Measurements from ENCODE around the gene ATM.
A peak's percentile ranks its signal among the peaks of the same experiment; 100 is the strongest.

ATM gene

DNA sequence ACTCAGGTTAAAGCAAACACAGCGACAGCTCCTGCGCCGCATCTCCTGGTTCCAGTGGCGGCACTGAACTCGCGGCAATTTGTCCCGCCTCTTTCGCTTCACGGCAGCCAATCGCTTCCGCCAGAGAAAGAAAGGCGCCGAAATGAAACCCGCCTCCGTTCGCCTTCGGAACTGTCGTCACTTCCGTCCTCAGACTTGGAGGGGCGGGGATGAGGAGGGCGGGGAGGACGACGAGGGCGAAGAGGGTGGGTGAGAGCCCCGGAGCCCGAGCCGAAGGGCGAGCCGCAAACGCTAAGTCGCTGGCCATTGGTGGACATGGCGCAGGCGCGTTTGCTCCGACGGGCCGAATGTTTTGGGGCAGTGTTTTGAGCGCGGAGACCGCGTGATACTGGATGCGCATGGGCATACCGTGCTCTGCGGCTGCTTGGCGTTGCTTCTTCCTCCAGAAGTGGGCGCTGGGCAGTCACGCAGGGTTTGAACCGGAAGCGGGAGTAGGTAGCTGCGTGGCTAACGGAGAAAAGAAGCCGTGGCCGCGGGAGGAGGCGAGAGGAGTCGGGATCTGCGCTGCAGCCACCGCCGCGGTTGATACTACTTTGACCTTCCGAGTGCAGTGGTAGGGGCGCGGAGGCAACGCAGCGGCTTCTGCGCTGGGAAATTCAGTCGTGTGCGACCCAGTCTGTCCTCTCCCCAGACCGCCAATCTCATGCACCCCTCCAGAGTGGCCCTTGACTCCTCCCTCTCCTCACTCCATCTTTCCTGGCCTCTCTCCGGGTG lies at the start of gene ATM, which contains the start of gene NPAT:
TSS of gene ATM (plus strand) at position 494 of the 774 bp plus-strand sequence. CDS start 4,558 bp downstream, outside the sequence.
TSS of gene NPAT (minus strand) at position 65 of the 774 bp plus-strand sequence. CDS start 102 bp downstream, outside the sequence.
- TF ChIP-seq CTCF (IDR thresholded peaks at IDR 0.05; ENCODE audit: low read depth, low read length): peak; percentile 89
- in situ Hi-C loops (cut with HindIII; ENCODE audit: low sequenced_read_pairs): no loop called here
- peak; percentile 99 for DNase-seq (ENCODE audit: low read depth, low spot score)
- peak within 1 kb of the TSS; percentile 75 for H3K4me3 ChIP-seq (ENCODE audit: low read depth, low read length)

DNA sequence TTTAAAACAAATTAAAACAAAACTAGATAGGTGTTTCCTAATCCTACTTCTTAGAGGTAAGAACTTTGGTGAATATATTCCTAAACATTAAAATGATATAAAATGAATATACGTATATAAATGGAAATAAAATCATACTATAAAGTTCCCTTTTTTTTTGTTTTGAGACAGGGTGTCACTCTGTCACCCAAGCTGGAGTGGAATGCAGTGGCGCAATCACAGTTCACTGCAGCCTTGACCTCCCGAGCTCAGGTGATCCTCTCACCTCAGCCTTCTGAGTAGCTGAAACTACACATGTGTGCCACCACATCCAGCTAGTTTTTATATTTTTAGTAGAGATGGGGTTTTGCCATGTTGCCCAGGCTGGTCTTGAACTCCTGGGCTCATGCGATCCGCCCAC lies 45.3 kb upstream of the ATM start:
- no peak overlapping the region for H3K4me3 ChIP-seq (ENCODE audit: low read depth, low read length)
- no peak for DNase-seq (ENCODE audit: low read depth, low spot score)
- no peak for TF ChIP-seq CTCF (IDR thresholded peaks at IDR 0.05; ENCODE audit: low read depth, low read length)
- in situ Hi-C loops (cut with HindIII; ENCODE audit: low sequenced_read_pairs): no loop called here

GRCh38 chr11:108193725-108194124 lies 29.1 kb upstream of the ATM start:
- in situ Hi-C loops (cut with HindIII; ENCODE audit: low sequenced_read_pairs): no loop called here
- TF ChIP-seq CTCF (IDR thresholded peaks at IDR 0.05; ENCODE audit: low read depth, low read length): no peak
- H3K4me3 ChIP-seq (ENCODE audit: low read depth, low read length): no peak overlapping the region
- no peak for DNase-seq (ENCODE audit: low read depth, low spot score)

DNA sequence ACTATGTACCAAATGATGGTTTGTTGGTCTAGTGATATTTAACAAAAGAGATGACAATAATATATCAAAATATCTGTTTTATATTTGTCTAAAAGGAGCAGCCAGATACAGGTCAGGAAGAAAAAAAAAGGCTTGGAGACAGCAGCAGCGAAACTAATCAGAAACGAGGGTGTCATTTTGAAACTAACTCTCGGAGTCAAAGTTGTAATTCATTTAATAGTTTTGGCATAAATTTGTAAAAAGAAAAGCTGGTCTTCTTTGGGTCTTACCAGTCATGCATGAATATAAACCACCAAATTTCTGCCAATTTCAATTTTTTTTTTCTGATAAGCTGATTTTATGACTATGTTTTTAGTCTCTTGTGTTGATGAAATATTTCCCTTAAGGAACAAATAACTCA lies 26.0 kb upstream of the ATM start:
- DNase-seq (ENCODE audit: low read depth, low spot score): no peak
- TF ChIP-seq CTCF (IDR thresholded peaks at IDR 0.05; ENCODE audit: low read depth, low read length): no peak
- in situ Hi-C loops (cut with HindIII; ENCODE audit: low sequenced_read_pairs): no loop called here
- no peak overlapping the region for H3K4me3 ChIP-seq (ENCODE audit: low read depth, low read length)

GRCh38 chr11:108197351-108197750 lies 25.5 kb upstream of the ATM start:
- TF ChIP-seq CTCF (IDR thresholded peaks at IDR 0.05; ENCODE audit: low read depth, low read length): no peak
- in situ Hi-C loops (cut with HindIII; ENCODE audit: low sequenced_read_pairs): no loop called here
- no peak for DNase-seq (ENCODE audit: low read depth, low spot score)
- H3K4me3 ChIP-seq (ENCODE audit: low read depth, low read length): no peak overlapping the region

- no peak for DNase-seq (ENCODE audit: low read depth, low spot score)
- TF ChIP-seq CTCF (IDR thresholded peaks at IDR 0.05; ENCODE audit: low read depth, low read length): no peak
- in situ Hi-C loops (cut with HindIII; ENCODE audit: low sequenced_read_pairs): no loop called here
- no peak overlapping the region for H3K4me3 ChIP-seq (ENCODE audit: low read depth, low read length)
Observed at GRCh38 chr11:108198833-108199232, 24.0 kb upstream of the ATM start.
